GM18867 (cell line): Measurements from ENCODE around the gene PTPRA.
"Not testable (repeated sequence)": the region's sequence is repeated elsewhere in the genome, so short reads cannot be mapped to it uniquely, and the experiment has no call there.

Source experiments
- ATAC-seq: cut with Tn5 transposase; IDR thresholded peaks from one replicate; pipeline ENCODE4 v1.9.1; 2021; ENCODE audit warnings: mild to moderate bottlenecking, moderate library complexity; ENCODE audit not compliant: unreplicated experiment

PTPRA gene

DNA sequence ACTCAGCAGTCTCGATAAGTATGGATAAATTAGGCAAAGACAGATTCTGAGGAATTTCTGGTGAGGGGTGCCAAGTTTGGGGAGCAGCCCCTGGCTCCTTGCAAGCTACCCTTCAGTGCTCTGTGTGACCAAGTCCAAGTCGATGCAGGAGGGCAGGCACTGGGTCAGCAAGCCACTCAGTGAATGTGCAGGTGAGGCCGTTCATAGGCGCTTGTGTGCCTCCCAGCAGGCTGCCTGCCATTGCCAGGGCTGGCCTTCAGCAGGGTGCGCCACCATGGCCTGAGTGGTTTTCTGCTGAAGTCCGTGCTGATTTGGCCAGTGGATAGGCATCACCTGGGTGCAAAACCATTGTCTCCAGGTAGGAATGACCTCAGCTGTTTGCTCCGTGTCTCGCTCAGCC lies 166.8 kb downstream of the PTPRA start:
- no peak for ATAC-seq

DNA sequence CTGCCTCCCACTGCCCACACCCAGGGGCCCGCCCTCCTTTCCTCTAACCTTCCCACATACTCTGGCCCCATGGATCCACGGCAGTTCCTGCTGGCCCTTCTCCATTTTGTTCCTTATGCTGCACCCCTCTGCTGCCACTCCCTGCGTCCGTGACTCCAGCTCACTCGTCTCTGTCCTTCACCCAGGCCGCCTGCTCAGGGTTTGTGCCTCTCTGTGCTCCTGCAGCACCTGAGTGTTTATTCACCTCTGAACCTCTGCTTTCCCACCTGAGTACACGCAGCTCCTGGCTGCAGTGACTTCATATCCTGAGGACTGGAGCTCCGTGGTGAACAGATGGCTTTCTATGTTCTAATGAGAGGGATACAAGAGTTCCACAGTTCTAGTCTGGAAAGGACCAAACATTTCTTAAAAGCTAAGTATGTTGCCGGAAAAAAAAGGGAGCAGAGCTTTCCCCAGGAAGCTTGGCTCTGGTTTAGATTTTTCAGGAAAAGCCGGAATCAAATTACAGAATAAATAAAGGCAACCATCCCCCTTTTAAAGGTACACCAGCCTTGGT lies 168.7 kb downstream of the PTPRA start:
- no peak for ATAC-seq

DNA sequence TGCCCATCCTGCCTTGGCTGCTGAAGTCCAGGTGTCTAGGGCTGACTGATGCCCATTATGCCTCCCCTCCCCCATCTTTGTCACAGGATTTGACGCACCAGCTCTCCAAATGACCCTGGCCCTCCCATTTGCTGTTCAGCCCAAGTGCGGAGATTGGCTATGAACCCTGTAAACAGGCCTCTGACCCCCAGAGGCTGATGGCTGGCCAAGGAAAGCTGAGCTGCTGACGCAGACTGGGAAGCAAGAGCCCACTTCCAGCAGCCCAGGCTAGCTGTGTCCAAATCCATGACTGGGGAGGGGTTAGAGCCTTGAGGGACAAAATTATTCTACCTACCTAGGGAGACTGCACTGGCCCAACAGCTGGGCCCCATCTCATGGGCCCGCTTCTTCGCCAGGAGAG lies 169.3 kb downstream of the PTPRA start:
- ATAC-seq: no peak

DNA sequence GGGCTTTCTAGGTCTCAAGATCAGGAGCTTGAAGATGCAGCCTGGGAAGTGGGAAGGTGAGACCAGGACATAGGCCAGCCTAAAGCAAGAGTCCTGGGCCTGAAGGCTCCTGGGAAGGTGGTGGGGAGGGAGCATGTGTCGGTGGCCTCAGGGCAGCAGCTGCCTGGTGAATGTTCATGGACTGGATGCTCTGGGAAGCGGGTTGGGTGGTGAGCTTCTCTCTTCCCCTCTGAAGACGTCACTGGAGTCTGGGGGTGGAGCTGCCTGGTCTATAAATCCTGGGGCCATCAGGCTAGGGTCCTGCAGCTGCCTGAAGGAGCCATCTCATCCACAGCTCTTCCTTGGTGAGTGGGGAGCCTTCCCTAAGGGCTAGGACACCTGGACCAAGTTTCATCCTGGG lies 170.0 kb downstream of the PTPRA start, which contains the start of gene GNRH2:
TSS of gene GNRH2 (plus strand) at position 301 of the 400 bp plus-strand sequence. CDS start 793 bp downstream, outside the sequence.
- ATAC-seq: no peak

DNA sequence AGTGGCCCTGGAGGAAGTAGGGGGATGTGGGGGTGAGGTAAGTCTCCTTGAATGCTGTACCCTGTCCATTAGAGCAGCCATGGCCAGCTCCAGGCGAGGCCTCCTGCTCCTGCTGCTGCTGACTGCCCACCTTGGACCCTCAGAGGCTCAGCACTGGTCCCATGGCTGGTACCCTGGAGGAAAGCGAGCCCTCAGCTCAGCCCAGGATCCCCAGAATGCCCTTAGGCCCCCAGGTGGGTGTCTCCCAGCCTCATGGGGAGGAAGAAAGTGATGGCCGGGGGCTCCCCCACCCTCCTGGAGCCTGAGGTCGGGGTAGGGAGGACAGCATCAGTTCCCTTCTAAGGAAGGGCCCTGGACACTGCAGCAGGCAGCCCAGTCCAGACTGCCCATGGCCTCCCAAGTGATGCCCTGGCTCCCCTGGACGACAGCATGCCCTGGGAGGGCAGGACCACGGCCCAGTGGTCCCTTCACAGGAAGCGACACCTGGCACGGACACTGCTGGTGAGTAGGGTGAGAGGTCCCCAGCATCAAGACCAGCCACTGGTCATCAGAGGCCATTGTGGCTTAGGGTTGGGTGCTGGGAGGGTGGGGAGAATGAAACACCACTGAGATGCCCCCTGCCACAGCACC lies 171.2 kb downstream of the PTPRA start:
- ATAC-seq: no peak

DNA sequence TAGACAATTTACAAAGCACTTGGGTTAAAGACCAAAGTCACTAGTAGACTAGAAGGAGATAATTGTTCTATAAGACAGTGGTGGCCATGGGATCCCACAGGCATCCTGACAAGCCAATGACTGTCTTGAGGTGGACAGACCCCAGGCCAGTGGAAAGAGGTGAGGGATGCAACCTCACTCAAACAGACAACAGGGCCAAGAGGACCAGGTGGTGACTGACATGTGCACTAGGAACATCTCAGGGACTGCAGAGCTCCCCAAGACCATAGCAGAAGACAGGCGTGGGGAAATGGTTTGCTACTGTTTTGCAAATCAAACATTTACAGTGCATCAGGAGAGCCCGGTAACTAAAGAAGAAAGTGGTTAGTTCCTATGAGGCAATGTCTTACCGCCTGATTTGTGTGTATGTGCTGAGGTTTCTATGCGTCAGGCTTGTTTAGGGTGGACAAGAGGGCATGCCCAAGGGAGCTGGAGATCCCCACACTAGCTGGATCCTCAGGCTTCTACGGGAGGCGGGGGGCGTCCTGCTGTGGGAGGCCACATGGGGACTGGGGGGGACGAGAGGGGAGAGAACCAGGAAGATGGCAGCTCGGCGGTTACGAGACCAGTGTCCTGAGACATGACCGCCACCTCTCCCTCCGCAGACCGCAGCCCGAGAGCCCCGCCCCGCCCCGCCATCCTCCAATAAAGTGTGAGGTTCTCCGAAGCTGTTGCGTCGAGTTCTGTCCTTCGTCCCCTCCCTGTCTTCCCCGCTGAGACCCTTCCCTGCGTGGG lies 171.9 kb downstream of the PTPRA start:
- ATAC-seq: peak; percentile 49

DNA sequence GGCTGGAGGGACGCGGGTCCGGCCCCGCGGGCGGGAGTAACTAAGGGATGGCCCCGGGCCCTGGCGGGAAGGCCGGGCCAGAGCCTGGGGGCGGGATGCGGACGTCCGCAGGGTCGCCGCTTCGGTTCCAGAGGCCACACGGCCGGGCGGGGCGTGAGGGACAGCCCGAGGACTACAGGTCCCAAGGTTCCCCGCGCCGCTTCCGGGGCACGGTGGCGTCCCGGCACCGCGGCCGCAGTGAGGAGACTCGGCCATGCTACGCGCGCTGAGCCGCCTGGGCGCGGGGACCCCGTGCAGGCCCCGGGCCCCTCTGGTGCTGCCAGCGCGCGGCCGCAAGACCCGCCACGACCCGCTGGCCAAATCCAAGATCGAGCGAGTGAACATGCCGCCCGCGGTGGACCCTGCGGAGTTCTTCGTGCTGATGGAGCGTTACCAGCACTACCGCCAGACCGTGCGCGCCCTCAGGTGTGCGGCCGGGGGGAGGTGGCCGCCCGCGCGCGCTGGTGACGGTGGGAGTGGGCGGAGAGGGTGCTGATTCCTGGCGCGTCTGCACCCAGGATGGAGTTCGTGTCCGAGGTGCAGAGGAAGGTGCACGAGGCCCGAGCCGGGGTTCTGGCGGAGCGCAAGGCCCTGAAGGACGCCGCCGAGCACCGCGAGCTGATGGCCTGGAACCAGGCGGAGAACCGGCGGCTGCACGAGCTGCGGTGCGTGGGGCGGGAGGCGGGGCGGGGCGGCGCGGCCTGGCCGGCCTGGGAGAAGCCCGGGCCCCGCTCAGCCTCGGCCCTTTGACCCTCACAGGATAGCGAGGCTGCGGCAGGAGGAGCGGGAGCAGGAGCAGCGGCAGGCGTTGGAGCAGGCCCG lies 172.8 kb downstream of the PTPRA start, which contains the start of gene MRPS26:
TSS of gene MRPS26 (plus strand) at position 237 of the 861 bp plus-strand sequence. CDS start at position 254, 17 bp downstream.
- peak; percentile 89 for ATAC-seq

DNA sequence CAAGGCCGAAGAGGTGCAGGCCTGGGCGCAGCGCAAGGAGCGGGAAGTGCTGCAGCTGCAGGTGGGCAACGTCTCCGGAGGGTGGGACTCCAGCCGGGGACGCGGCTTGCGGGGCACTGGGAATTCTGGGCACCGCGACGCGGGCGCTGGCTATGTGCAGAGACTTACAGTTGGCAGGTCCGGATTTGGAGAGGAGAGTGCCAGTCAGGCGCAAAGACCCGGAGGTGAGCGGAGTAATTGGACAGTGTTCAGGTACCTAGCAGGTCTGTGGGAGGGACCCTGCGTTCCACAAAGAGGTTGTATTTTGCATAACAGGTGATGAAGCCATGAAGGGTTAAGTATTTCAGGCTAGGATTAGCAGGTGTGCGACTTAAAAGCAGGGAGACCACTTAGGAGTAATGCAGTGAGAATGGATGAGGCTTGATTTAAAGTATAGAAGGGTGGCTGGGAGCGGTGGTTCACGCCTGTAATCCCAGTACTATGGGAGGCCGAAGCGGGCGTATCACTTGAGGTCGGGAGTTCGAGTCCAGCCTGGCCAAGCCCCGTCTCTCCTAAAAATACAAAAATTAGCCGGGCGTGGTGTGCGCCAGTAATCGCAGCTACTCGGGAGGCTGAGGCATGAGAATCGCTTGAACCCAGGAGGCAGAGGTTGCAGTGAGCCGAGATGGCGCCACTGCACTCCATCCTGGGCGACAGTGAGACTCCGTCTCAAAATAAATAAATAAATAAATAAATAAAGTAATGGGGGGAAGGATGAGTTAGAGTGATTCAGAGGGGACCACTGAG lies 173.6 kb downstream of the PTPRA start:
- ATAC-seq: no peak

DNA sequence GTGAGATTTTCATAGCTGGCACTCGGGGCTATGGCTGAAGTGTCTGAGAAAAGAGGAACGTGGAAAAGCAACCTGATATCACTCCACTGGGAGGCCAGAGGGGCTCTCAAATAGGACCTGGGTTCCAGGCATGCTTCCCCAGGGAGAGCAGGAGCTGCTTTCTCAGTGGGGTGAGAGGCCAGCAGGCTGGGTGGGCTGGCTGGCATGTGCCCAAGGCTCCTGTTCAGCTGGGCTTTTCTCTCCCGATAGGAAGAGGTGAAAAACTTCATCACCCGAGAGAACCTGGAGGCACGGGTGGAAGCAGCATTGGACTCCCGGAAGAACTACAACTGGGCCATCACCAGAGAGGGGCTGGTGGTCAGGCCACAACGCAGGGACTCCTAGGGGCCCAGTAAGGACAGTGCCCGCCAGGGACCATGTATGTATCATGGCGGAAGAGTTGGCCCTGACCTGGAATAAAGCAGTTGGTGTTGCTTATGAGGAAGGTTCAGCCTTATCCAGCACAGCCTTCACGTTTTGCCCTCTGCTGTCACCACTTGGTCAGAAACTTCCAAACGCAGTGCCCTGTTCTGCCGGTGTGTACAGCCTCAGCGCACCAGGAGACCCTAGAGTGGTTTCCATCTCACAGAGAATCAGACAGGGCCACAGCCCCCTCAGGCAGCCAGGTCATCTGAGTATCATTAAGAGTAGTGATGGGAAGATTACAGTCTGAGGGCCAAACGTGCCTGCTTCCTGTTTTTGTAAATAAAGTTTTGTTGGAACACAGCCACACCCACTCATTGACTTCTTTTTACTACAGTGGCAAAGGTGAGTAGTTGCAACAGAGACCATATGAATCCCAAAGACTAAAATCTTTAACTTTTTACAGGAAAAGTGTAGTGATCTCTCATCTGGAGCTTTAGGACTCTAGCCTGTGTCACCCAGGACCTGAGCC lies 174.5 kb downstream of the PTPRA start:
- no peak for ATAC-seq

DNA sequence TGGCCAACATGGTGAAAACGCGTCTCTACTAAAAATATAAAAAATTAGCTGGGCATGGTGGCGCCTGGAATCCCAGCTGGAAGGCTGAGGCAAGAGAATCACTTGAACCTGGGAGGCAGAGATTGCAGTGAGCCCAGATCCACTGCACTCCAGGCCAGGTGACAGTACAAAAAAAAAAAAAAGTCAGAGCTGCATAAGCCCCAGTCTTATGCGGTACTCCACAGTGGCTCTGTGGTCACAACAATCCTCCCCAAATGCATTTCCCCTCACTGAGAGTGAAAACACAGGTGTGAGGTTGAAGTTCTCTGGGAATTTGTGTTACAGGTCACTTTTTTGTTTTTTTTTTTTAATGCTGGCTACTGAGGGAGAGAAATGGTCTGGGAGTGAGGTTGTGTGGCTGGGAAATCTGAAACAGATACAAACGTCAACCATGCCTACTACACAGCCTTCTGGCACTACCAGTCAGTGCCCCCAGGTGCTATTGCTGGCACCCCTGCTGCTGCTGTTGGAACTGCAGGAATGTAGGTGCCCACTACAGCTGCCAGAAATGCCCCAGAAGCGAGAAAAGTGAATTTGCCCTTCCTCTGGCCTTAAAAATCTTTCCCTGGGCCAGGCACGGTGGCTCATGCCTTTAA lies 178.2 kb downstream of the PTPRA start:
- ATAC-seq: no peak

DNA sequence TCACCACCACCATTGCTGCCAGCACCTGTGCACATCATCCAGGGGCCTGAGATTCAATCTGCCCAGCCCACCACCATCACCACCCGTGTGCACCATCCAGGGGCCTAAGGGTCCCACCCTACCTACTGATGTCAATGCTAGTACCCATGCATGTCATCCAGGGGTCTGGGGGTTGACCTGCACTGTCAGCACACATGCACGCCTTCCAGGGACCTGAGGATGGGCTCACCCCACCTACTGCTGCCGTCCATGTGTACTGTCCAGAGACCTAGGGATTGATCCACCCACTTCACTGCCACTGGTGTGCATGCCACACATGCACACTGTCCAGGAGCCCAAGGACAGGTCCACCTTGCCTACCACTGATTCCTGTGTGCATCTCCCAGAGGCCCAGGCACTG lies 186.2 kb downstream of the PTPRA start:
- ATAC-seq: no peak

DNA sequence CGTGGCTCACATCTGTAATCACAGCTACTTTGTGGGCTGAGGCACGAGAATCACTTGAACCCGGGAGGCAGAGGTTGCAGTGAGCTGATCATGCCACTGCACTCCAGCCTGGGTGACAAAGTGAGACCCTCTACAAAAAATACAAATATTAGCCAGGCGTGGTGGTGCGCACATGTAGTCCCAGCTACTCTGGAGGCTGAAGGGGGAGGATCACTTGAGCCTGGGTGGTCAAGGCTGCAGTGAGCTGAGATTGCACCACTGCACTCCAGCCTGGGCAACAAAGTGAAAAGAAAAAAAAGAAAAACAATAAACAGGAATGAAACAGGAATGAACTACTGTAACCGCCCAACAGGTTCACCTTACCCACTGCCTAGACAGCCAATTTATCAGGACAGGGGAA lies 190.8 kb downstream of the PTPRA start:
- ATAC-seq: not testable (repeated sequence)

DNA sequence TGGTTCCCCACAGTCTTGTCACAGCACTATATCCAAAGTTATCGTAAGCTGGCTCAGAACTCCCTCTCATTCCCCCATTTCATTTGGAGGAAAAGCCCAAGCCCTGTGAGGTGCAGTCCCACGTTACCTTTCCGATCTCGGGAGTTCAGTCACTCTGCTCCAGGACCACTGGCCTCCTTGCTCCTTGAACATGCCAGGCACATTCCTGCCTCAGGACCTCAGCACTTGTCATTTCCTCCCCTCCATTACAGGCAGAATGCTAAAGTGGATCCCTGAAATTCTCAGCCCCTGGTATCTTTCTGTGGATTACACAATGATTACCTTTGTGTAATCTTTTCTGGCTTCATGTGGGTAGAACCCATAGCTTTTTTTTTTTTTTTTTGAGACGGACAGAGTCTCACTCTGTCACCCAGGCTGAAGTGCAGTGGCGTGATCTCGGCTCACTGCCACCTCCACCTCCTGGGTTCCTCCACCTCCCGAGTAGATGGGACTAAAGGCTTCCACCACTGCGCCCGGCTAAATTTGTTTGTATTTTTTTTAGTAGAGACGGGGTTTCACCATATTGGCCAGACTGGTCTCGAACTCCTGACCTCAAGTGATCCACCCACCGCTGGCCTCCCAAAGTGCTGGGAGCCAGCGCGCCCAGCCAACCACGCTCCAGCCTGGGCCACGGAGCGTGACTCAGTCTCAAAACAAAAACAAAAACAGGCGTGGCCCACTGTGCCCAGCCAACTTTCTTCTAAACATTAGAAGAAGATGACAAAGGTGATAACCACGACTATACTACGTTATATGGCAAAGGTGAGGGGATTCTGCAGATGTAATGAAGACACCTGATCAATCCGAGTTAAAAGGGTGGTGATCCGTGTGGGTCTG lies 194.1 kb downstream of the PTPRA start:
- ATAC-seq: peak; percentile 66

DNA sequence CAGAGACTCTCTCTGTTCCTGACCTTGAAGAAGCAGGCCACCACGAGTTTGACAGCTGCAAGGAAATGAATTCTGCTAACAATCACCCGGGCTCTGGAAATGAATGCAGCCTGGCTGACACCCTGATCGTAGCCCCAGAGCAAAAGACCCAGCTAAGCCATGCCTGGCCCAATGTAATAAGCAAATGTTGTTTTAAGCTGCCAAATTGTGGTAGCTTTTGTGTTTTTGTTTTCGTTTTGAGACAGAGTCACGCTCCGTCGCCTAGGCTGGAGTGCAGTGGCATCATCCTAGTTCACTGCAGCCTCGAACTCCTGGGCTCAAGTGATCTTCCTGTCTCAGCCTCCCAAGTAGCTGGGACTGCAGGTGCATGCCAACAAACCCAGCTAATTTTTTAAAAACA lies 194.8 kb downstream of the PTPRA start:
- peak; percentile 45 for ATAC-seq

DNA sequence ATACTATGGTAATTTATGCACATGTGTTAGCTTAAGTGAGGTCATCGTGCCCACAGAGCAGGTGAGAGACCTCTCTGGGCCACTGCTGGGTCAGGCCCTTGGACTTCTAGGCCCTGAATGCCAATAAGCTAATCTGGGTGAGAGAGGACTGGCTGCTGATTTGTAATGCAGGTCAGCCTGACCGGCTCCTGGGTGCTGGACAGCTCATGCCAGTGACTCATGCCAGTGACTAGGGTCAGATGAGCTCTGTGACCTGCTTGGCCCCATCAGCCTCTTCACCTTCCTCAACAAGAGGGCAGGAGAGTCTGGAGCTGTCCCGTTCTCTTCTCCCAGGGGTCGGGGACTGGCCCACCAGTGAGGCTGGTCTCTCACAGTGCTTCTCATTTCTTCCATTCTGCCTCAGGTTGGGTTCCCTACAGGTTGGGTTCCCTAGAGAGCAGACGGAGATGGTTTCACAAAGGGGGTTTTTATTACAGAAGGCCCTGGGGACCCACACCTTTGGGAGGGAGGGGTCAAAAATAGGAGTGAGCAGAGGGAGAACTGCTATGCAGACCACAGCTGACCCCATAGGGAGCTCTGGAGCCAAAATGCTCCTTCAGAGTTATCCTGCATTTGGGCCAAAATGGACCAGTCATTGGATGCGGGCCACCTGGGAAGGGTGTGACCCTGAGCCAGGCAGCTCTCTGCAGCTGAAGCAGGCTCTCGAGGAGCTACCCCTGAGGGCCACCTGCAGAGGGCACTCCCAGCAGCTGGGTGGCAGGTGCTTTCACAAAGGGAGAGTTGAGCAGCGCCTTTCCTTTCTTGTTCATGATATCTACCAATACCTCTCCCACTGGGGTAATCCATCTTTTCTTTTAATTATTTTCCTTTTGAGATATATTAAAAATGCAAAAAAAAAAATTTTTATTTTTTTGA lies 196.0 kb downstream of the PTPRA start:
- no peak for ATAC-seq

DNA sequence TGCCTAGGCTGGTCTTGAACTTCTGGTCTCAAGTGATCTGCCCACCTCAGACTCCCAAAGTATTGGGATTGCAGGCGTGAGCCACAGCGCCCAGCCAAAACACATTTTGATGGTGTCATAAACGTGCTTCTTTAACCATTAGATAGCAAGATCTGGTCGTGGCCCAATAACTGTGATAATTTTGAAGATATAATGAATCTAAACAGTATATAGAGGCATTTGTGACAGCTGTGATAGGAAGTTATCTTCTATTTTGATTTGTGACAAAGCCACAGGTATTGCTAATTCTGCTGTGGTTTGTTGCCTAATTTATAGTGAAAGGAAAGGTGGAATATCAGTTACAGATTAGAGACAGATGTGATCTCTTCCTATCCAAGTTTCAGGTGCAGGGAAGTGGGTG lies 197.4 kb downstream of the PTPRA start:
- no peak for ATAC-seq

DNA sequence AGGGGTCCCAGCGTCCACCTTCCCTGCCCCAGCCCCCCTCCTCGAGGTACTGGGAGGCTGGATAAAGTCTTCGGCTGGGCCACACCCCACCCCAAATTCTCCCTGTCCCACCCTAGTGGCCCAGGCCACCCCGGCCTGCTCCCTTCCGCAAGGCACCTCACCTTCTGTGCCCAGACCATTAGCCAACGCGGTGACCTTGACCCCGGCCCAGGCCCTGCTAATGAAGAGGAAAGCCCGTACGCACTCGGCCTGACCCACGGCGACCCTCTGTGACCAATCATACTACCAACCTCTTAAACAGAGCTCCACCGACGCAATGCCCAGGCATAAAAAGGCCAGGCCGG lies 198.0 kb downstream of the PTPRA start:
- ATAC-seq: no peak
